HG02588 (cell line): Measurements from ENCODE around the gene CD200.

Experiments used
- ATAC-seq: cut with Tn5 transposase; IDR thresholded peaks from one replicate; pipeline ENCODE4 v1.9.1; 2021; ENCODE audit warnings: mild to moderate bottlenecking, moderate library complexity; ENCODE audit not compliant: unreplicated experiment

CD200 gene

DNA sequence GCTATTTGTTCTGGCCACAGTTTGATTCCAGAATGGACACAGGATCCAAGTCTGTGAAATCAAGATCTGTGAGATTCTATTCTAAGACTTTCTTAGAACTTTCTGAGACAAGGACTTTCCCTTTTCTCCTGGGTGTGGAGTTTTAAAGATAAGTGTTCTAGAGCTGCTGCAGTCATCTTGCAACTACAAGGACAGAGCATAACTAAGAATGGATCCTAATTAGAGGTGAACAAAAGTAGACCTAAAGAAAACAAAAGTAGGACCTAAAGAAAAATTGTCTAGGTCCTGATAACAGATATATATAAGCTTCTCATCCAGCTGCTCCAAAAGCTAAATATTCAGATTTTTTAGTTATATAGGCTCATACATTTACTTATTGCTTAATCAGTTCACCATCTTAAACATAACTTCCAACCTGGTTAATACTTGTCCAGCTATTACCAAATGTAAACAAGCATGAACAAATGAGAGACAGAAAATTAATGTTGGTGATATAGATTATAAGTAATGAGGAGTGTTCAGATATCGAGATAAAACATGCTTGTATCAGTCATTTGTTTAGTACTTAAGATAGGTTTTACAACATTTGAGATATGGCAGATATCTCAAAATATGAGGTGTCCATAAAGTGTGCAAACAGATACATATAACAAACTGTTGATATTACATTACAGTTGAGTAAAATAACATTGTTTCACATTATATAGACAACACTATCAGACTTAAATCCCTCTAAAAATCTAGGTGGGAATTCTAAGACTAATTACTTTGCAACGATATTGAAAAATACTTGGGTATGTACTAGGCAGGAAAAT is 75.1 kb downstream of the CD200 start:
- ATAC-seq = no peak

DNA sequence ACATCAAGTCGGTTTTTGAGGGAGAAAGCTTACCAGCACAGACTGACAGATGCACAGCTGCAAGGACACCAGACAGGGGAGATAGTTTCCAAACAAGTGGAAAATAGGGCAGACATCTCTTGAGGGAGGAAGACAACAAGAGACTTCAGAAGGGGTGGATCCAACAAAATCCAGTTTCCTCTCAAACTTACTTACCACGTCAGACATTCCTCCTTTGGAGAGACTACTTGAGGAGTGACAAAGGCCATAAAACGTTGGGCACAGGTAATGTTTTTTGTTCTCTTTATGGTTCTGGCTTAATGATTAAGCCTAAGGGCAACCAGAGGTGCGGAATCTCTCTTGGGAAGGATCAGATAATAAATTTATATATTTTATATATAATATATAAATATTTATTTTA is 76.1 kb downstream of the CD200 start:
- no peak for ATAC-seq

DNA sequence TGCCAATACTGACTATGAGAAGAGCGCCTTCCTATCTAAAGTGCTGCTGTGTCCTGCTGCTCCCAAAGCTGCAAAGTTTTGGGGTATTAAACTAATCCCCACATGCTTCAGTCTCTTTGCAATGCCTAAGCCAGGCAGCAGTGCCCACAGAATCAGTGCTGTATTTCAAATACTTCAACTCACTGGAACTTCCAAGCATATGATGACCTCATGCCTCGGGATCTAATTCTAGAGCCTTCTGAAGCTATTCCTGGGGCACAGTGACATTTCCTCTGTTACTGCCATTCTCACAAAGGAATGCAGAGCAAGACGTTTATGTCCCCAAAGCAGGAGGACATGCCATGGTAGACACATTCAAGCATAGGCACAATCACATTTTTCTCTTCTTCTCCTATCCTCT is 78.5 kb downstream of the CD200 start:
- no peak for ATAC-seq
